D721Med (cell line): ENCODE results near the gene SH3RF2.
"Not testable (repeated sequence)": the region's sequence is repeated elsewhere in the genome, so short reads cannot be mapped to it uniquely, and the experiment has no call there.

Source experiments
- DNase-seq: peaks from one replicate; pipeline ENCODE4 v3.0.0; 2011; ENCODE audit warnings: low spot score; ENCODE audit not compliant: insufficient read length
- FAIRE-seq: peaks from 2 replicates; lab custom pipeline; 2011; peaks lifted over from hg19 to GRCh38; lab: Jason Lieb, UNC
- CTCF ChIP-seq: IDR thresholded peaks from 2 replicates; pipeline ENCODE4 v1.5.1; 2012; ENCODE audit warnings: mild to moderate bottlenecking, control low read depth; ENCODE audit not compliant: insufficient read depth; ENCODE audit errors: missing control alignments

Gene SH3RF2

GRCh38 chr5:145960166-145960565 lies 23.8 kb downstream of the SH3RF2 start:
- FAIRE-seq: no peak
- DNase-seq: no peak
- TF ChIP-seq CTCF: no peak

GRCh38 chr5:145960848-145961600 lies 24.6 kb downstream of the SH3RF2 start:
- DNase-seq (no peak), FAIRE-seq (no peak)
- TF ChIP-seq CTCF: no peak

- TF ChIP-seq CTCF: no peak
- no peak for FAIRE-seq
- DNase-seq: no peak
Observed at GRCh38 chr5:145962001-145962400, 25.6 kb downstream of the SH3RF2 start.

- DNase-seq, FAIRE-seq: not testable (repeated sequence)
Observed at GRCh38 chr5:145964008-145964407, 27.6 kb downstream of the SH3RF2 start.

DNA sequence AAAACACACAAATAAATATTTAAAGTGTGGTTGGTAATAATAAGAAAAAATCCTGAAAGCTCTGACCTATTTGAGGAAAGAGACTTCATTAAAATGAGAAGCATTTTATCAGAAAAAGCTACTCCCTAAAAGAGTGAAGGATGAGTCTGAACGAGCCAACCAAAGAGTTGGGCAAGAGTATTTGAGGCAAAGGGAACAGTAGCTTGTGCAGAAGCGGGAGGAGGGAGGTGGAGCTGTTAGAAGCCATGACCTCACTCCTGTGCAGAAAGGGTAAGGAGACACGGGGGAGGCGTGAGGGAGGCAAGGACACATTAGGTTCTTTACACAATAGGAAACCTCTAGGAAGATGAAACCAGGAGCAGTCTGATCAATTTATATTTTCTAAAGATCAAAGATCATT lies 29.4 kb downstream of the SH3RF2 start:
- FAIRE-seq: no peak
- no peak for DNase-seq
- TF ChIP-seq CTCF: no peak

DNA sequence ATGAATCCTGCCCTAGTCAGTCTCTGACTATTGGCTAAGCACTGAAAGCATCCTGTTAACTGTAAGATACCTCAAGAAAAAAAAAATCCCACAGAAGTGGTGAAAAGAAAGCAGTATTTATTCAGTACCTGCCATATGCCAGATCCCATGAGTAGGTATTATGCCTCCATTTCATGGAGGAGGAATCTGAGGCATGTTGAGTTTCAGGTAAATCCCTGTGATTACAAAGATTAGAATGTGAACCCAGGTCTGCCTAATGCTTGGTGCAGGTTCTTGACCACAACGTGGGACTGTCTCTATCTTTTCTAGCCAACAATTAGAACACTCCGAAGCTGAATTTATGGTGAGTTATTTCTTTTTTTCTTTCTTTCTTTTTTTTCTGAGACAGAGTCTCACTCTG lies 30.9 kb downstream of the SH3RF2 start:
- no peak for TF ChIP-seq CTCF
- no peak for DNase-seq
- FAIRE-seq: no peak

GRCh38 chr5:145968970-145969713 lies 32.8 kb downstream of the SH3RF2 start:
- TF ChIP-seq CTCF: no peak
- DNase-seq (no peak), FAIRE-seq (no peak)
